CMK (cell line): ENCODE measurements around the gene HIVEP3.

Source experiments
- DNase-seq: peaks from one replicate; pipeline ENCODE4 v3.0.0-alpha.2; 2010; ENCODE audit warnings: low read depth

HIVEP3 gene

GRCh38 chr1:41682845-41683625 is 235.7 kb downstream of the HIVEP3 start:
- no peak for DNase-seq

- no peak for DNase-seq
These were observed 236.6 kb downstream of the HIVEP3 start for GRCh38 chr1:41682149-41682548.

- DNase-seq: no peak
These were observed 237.2 kb downstream of the HIVEP3 start for GRCh38 chr1:41681331-41682098.

- DNase-seq: no peak
These were observed 238.7 kb downstream of the HIVEP3 start for GRCh38 chr1:41679994-41680393.

GRCh38 chr1:41679531-41679930 is 239.2 kb downstream of the HIVEP3 start:
- DNase-seq: no peak

- DNase-seq: peak; percentile 42
These were observed 240.4 kb downstream of the HIVEP3 start for GRCh38 chr1:41678111-41678878.

GRCh38 chr1:41677620-41678019 is 241.1 kb downstream of the HIVEP3 start:
- DNase-seq: no peak

GRCh38 chr1:41675401-41675800 is 243.3 kb downstream of the HIVEP3 start:
- no peak for DNase-seq

GRCh38 chr1:41674522-41674921 is 244.2 kb downstream of the HIVEP3 start:
- DNase-seq: no peak

- no peak for DNase-seq
These were observed 244.9 kb downstream of the HIVEP3 start for GRCh38 chr1:41673806-41674205.

GRCh38 chr1:41673378-41673777 is 245.3 kb downstream of the HIVEP3 start:
- no peak for DNase-seq

GRCh38 chr1:41672641-41673361 is 245.9 kb downstream of the HIVEP3 start:
- DNase-seq: no peak

- DNase-seq: no peak
These were observed 246.5 kb downstream of the HIVEP3 start for GRCh38 chr1:41672173-41672572.

GRCh38 chr1:41671116-41671755 is 247.5 kb downstream of the HIVEP3 start:
- no peak for DNase-seq

GRCh38 chr1:41670217-41670957 is 248.3 kb downstream of the HIVEP3 start:
- no peak for DNase-seq

GRCh38 chr1:41668967-41669366 is 249.8 kb downstream of the HIVEP3 start:
- no peak for DNase-seq

GRCh38 chr1:41668054-41668660 is 250.6 kb downstream of the HIVEP3 start:
- DNase-seq: no peak

- DNase-seq: no peak
These were observed 251.6 kb downstream of the HIVEP3 start for GRCh38 chr1:41666981-41667631.

GRCh38 chr1:41665962-41666917 is 252.5 kb downstream of the HIVEP3 start:
- DNase-seq: no peak
